ENCODE measurements around the gene TK2.

TK2 gene

DNA sequence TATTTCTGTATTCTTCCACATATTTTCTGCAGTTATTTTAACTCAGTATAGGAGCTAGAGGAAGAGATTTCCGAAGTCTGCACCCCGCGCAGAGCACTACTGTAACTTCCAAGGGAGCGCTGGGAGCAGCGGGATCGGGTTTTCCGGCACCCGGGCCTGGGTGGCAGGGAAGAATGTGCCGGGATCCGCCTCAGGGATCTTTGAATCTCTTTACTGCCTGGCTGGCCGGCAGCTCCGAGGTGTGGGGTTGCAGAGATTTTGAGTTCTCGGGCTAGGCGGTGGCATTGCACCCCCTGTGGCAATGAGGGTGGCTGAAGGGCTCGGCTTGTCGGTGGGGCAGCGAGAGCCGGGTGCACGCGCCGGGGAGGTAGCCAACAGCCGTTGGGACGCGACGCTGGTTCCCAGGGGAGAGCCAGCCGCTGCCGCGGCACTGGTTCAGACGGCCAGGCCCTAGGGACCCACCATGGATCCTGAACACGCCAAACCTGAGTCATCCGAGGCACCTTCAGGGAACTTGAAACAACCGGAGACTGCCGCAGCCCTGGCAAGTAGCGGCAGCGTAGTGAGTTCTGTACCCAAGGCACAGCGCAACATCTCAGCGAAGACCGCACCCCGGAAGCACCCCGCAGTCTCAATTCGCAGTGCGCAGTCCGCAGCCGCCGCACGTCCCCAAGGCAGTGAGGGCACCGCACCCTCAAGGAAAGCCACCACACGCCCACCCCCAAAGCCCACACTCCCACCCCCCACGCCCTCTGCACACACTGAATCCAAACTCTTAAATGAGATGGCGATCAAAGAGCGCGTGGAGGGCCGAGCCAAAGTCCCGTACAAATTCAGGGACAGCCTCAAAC, 16.4 kb upstream of the TK2 start, which contains the start of gene CMTM1:
Gene CMTM1 (plus strand): TSS at position 389 of the 851 bp plus-strand sequence. CDS start 75 bp downstream, at position 464.
- no peak within 1 kb of the TSS for H3K27ac ChIP-seq
- ChIA-PET POLR2A (ENCODE audit: low non-redundant PET) (no interaction called here), CTCF (no interaction called here)
- TF ChIP-seq, protein P1, sequence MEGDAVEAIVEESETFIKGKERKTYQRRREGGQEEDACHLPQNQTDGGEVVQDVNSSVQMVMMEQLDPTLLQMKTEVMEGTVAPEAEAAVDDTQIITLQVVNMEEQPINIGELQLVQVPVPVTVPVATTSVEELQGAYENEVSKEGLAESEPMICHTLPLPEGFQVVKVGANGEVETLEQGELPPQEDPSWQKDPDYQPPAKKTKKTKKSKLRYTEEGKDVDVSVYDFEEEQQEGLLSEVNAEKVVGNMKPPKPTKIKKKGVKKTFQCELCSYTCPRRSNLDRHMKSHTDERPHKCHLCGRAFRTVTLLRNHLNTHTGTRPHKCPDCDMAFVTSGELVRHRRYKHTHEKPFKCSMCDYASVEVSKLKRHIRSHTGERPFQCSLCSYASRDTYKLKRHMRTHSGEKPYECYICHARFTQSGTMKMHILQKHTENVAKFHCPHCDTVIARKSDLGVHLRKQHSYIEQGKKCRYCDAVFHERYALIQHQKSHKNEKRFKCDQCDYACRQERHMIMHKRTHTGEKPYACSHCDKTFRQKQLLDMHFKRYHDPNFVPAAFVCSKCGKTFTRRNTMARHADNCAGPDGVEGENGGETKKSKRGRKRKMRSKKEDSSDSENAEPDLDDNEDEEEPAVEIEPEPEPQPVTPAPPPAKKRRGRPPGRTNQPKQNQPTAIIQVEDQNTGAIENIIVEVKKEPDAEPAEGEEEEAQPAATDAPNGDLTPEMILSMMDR (conservative IDR thresholded peaks at IDR 0.05; ENCODE audit: low read depth) = no peak
- no peak for DNase-seq (ENCODE audit: low spot score)

DNA sequence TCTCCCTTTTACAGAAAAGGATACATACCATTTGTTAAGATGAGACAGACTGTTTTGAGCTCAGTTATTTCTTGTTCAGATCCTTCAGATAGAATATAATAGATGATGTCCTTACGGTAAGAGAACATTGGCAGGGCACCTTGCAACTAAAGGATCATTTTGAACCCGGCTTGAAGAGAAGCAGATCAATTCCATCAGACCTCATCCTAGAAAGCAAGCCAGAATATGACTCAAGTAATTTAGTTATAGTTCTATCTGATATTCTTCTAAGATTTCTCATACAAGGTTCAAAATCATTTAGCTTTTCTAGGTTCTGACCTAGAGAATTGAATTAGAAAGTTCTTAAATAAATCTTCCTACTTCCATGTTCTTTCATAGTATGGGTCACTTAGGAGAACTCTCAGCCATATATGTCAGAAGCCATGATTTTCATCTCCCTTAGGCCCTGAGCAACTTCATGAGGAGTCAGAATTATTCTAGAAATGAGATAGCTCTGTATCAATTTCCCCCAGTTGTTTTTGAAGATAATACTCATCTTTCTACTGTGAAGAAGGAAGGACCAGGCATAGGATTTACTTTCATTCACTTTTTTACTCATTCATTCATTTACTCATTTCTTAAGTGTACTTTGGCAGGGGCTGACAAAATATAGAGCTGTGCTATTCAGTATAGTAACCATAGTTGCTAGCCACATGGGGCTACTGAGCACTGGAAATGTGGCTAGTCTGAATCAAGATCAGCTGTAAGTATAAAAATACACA, 13.8 kb upstream of the TK2 start:
- no peak for DNase-seq (ENCODE audit: low spot score)
- POLR2A ChIA-PET (ENCODE audit: low non-redundant PET) = no interaction called here
- TF ChIP-seq, protein P1 (conservative IDR thresholded peaks at IDR 0.05; ENCODE audit: low read depth) = no peak
- H3K27ac ChIP-seq = no peak overlapping the region
- CTCF ChIA-PET = interaction anchor here (0.6 to 2.3 kb wide), 8 partner anchors 24 to 304 kb away, joined by 3 to 18 read pairs (median 4); no protein-coding TSS in a partner anchor

DNA sequence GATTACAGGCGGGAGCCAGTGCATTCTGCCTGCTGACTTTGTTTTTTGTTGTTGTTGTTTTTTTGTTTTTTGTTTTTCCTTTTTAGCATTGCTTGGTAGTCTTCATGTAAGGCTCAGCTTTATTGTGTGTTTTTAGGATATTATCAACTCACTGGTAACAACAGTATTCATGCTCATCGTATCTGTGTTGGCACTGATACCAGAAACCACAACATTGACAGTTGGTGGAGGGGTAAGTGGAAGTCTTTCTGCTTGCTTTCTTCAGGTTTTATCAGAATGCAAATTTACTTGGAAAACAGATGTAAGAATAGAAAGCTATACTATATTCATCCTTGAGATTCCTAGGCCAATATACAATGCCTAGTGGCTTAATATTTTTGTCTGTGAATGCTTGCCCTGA, 13.1 kb upstream of the TK2 start:
- ChIA-PET CTCF (interaction anchor here (0.6 to 2.3 kb wide), 9 partner anchors 9 to 305 kb away, joined by 3 to 18 read pairs (median 3); no protein-coding TSS in a partner anchor), POLR2A (ENCODE audit: low non-redundant PET) (no interaction called here)
- TF ChIP-seq, protein P1 (conservative IDR thresholded peaks at IDR 0.05; ENCODE audit: low read depth) = no peak
- DNase-seq (ENCODE audit: low spot score) = no peak
- no peak overlapping the region for H3K27ac ChIP-seq

DNA sequence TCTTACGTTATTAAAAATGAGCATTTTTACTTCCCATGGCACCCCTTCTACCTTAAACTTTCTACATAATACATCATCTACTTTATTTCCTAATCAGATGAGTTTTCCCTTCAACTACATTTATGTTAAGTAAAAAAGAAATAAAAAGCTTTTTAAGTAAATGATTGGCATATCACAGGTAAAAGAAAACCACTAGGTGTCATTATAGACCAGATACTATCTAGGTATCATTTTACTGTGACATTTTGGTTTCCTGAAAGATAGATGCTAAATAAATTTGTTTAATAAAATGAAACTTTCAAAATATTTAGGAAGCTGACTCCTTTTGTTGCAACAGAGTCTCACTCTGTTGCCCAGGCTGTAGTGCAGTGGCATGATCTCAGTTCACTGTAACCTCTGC, 12.5 kb upstream of the TK2 start:
- POLR2A ChIA-PET (ENCODE audit: low non-redundant PET) = no interaction called here

DNA sequence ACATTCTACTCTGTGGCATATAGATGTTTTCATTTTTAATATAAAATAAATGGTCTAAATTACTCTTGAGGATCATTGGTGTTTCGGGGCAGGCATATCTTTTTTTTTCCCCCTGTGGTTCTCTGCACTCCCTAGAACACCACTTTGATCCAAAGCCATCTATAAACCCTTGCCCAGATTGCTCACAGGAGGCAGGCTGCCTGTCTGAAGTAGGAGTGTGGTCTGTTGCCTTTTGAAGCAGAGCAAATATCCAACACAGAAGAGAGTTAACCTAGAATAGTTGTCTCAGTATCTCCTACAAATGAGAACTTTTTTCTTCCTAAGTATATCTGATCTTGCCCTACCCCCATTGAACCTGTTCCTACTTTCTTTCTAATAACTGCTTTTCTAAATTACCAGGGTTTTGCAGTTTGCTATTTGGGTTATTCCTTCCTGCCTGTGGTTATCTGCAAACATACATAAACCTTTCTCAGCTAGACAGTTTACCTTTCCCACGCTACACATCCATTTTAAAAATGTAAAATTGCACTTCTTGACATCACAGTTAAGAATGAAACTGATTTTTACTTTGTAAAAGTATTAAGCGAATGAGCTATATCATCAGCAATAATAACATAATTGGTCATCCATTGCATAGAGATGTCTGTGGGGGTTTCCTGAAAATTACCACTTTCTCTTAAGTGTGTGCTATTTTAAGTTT, 11.6 kb upstream of the TK2 start:
- DNase-seq (ENCODE audit: low spot score) = no peak
- ChIA-PET CTCF (interaction anchor here (0.5 to 2.3 kb wide), 6 partner anchors 7 to 509 kb away, joined by 3 to 18 read pairs (median 4); no protein-coding TSS in a partner anchor), POLR2A (ENCODE audit: low non-redundant PET) (no interaction called here)
- TF ChIP-seq, protein P1 (conservative IDR thresholded peaks at IDR 0.05; ENCODE audit: low read depth) = no peak
- H3K27ac ChIP-seq = no peak overlapping the region

More for the DNA sequence above, 12.5 kb upstream of the TK2 start:
- DNase-seq (ENCODE audit: low spot score) = no peak
- TF ChIP-seq, protein P1 (conservative IDR thresholded peaks at IDR 0.05; ENCODE audit: low read depth) = peak; percentile 26; the same call in 1 of the 2 replicates
- H3K27ac ChIP-seq = no peak overlapping the region
- CTCF ChIA-PET = interaction anchor here (0.5 to 2.3 kb wide), 9 partner anchors 8 to 508 kb away, joined by 3 to 18 read pairs (median 3); no protein-coding TSS in a partner anchor

DNA sequence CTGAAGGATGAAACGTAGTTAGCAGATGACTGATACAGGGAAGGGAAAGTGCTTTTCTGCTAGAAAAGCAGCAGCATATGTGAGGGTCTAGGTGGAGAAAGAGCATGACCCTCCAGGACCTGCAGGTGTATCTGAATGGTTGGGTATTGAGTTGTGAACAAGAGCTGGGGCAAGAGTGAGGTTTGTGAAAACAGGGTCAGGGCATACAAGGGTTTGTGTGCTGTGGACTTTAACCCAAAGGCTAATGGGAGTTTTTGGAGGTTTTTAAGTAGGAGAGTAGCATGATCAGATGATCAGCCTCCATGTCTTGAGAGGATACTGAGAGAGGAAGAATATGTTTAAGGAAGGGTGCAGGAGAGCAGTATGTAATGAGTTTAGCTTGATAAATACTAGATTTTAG, 10.2 kb upstream of the TK2 start:
- ChIA-PET POLR2A (ENCODE audit: low non-redundant PET) (no interaction called here), CTCF (no interaction called here)
- no peak overlapping the region for H3K27ac ChIP-seq
- TF ChIP-seq, protein P1 (conservative IDR thresholded peaks at IDR 0.05; ENCODE audit: low read depth) = no peak
- no peak for DNase-seq (ENCODE audit: low spot score)

All from RWPE1 (cell line).